Trophoblast cell (in vitro differentiated cells and primary cell): Measurements from ENCODE around the gene ZC3H10.

Experiments
- DNase-seq, 2 donors: peaks; one replicate each; pipeline ENCODE4 v3.0.0-alpha.2; 2016
- H2AFZ ChIP-seq: 2 replicates; pipeline ENCODE4 v1.6.1; 2013; ENCODE audit warnings: low read length, moderate library complexity, mild to moderate bottlenecking; ENCODE audit not compliant: insufficient read depth, poor library complexity
- H2AK5ac ChIP-seq: 2 replicates; pipeline ENCODE4 v1.6.1; 2013; ENCODE audit warnings: mild to moderate bottlenecking, low read length
- H2BK120ac ChIP-seq: 2 replicates; pipeline ENCODE4 v1.6.1; 2013; ENCODE audit warnings: low read length, mild to moderate bottlenecking, moderate library complexity; ENCODE audit not compliant: insufficient read depth, poor library complexity
- H2BK12ac ChIP-seq: 2 replicates; pipeline ENCODE4 v1.6.1; 2013; ENCODE audit warnings: mild to moderate bottlenecking, low read length, moderate library complexity
- H2BK5ac ChIP-seq: 2 replicates; pipeline ENCODE4 v1.6.1; 2013; ENCODE audit warnings: low read length, low read depth, moderate library complexity, mild to moderate bottlenecking; ENCODE audit not compliant: poor library complexity
- H3K14ac ChIP-seq: 2 replicates; pipeline ENCODE4 v1.6.1; 2013; ENCODE audit warnings: mild to moderate bottlenecking, low read length
- H3K18ac ChIP-seq: 2 replicates; pipeline ENCODE4 v1.6.1; 2013; ENCODE audit warnings: mild to moderate bottlenecking, low read length
- H3K23ac ChIP-seq: 2 replicates; pipeline ENCODE4 v1.6.1; 2013; ENCODE audit warnings: low read length
- H3K27ac ChIP-seq: 2 replicates; pipeline ENCODE4 v1.5.1; 2013; ENCODE audit warnings: low read depth, mild to moderate bottlenecking, inconsistent platforms, low read length, moderate library complexity
- H3K27me3 ChIP-seq: 2 replicates; pipeline ENCODE4 v1.6.1; 2013; ENCODE audit warnings: inconsistent platforms, mild to moderate bottlenecking, low read length, moderate library complexity; ENCODE audit not compliant: insufficient read depth
- H3K36me3 ChIP-seq, 2 experiments: 1 replicate in 1 of 2; 2 replicates in 1 of 2; pipeline ENCODE4 v1.6.1; 2013; ENCODE audit warnings: low read length in 2 of 2, mild to moderate bottlenecking in 2 of 2, moderate library complexity in 1 of 2; ENCODE audit not compliant: insufficient read depth in 2 of 2, control insufficient read depth in 1 of 2
- H3K4ac ChIP-seq: 2 replicates; pipeline ENCODE4 v1.6.1; 2013; ENCODE audit warnings: low read depth, mild to moderate bottlenecking, low read length, moderate library complexity
- H3K4me1 ChIP-seq, 2 experiments: 1 replicate in 1 of 2; 2 replicates in 1 of 2; pipeline ENCODE4 v1.6.1; 2013; ENCODE audit warnings: low read length in 2 of 2, mild to moderate bottlenecking in 2 of 2, moderate library complexity in 1 of 2; ENCODE audit not compliant: insufficient read depth in 2 of 2, control insufficient read depth in 1 of 2
- H3K4me2 ChIP-seq: 2 replicates; pipeline ENCODE4 v1.6.1; 2013; ENCODE audit warnings: inconsistent platforms, mild to moderate bottlenecking, low read length, moderate library complexity
- H3K4me3 ChIP-seq: 2 replicates; pipeline ENCODE4 v1.5.1; 2013; ENCODE audit warnings: mild to moderate bottlenecking, low read depth, low read length, inconsistent platforms
- H3K79me1 ChIP-seq: one replicate; pipeline ENCODE4 v1.6.1; 2013; ENCODE audit warnings: low read length
- H3K79me2 ChIP-seq: 2 replicates; pipeline ENCODE4 v1.6.1; 2013; ENCODE audit warnings: low read length, mild to moderate bottlenecking; ENCODE audit not compliant: control insufficient read depth, insufficient read depth, poor library complexity
- H3K9ac ChIP-seq: 2 replicates; pipeline ENCODE4 v1.6.1; 2013; ENCODE audit warnings: mild to moderate bottlenecking, low read length
- H3K9me3 ChIP-seq: 2 replicates; pipeline ENCODE4 v1.6.1; 2013; ENCODE audit warnings: low read depth, mild to moderate bottlenecking, control low read depth, inconsistent platforms, low read length; ENCODE audit not compliant: insufficient read depth
- H4K12ac ChIP-seq: 2 replicates; pipeline ENCODE4 v1.6.1; 2013; ENCODE audit warnings: low read depth, mild to moderate bottlenecking, low read length, moderate library complexity
- H4K8ac ChIP-seq: 2 replicates; pipeline ENCODE4 v1.6.1; 2013; ENCODE audit warnings: low read depth, mild to moderate bottlenecking, low read length, moderate library complexity
- H4K91ac ChIP-seq: one replicate; pipeline ENCODE4 v1.6.1; 2013; ENCODE audit warnings: low read depth, mild to moderate bottlenecking, low read length, moderate library complexity
- WGBS: extraction: QIAGEN DNeasy Blood & Tissue Kit; methylation state at CpG from one replicate; pipeline ENCODE4 v1.1.7; 2013; ENCODE audit warnings: missing lambda C conversion rate; ENCODE audit not compliant: insufficient read length, insufficient coverage; ENCODE audit errors: extremely low coverage; 5-methylcytosine and 5-hydroxymethylcytosine counted together

The ZC3H10 gene

GRCh38 chr12:56119361-56119796 lies 1.3 kb downstream of the ZC3H10 start:
- H3K4me2 ChIP-seq, result peak overlapping the region; percentile 82
- H3K27ac ChIP-seq, result no peak overlapping the region
- no peak overlapping the region for H4K91ac ChIP-seq
- no peak overlapping the region for H3K18ac ChIP-seq
- no peak overlapping the region for H3K4ac ChIP-seq
- H3K23ac ChIP-seq, result no peak overlapping the region
- no peak overlapping the region for H4K8ac ChIP-seq
- H2BK5ac ChIP-seq, result no peak overlapping the region
- H3K4me1 ChIP-seq, result peaks cover 6 to 12% of the 10 kb centered on the region in 2 experiments
- no peaks in the 10 kb centered on the region for H3K9me3 ChIP-seq
- no peak overlapping the region for H2BK12ac ChIP-seq
- H3K79me1 ChIP-seq, result peaks cover 12% of the 10 kb centered on the region
- H3K36me3 ChIP-seq, result peaks cover 7 to 12% of the 10 kb centered on the region in 2 experiments
- no peak overlapping the region for H2AFZ ChIP-seq
- H3K79me2 ChIP-seq, result peaks cover 8% of the 10 kb centered on the region
- DNase-seq, result peak; percentile 79 to 95
- H4K12ac ChIP-seq, result no peak overlapping the region
- no CpG with 5 or more reads among the region's 2 CpGs for WGBS
- H3K4me3 ChIP-seq, result no peak overlapping the region
- no peak overlapping the region for H2AK5ac ChIP-seq
- no peak overlapping the region for H2BK120ac ChIP-seq
- no peak overlapping the region for H3K9ac ChIP-seq
- H3K27me3 ChIP-seq, result no peaks in the 10 kb centered on the region
- H3K14ac ChIP-seq, result no peak overlapping the region

GRCh38 chr12:56120158-56120846 lies 2.2 kb downstream of the ZC3H10 start:
- Histone ChIP-seq H3K4ac (no peak overlapping the region), H3K27ac (no peak overlapping the region), H3K27me3 (no peaks in the 10 kb centered on the region), H3K9ac (no peak overlapping the region), H3K4me2 (peak overlapping the region; percentile 4), H3K4me3 (no peak overlapping the region), H3K9me3 (no peaks in the 10 kb centered on the region), H2AFZ (no peak overlapping the region), H2BK120ac (no peak overlapping the region), H4K8ac (no peak overlapping the region), H3K14ac (no peak overlapping the region), H2BK5ac (no peak overlapping the region), H3K79me2 (peaks cover 8% of the 10 kb centered on the region), H3K79me1 (peaks cover 12% of the 10 kb centered on the region), H2BK12ac (no peak overlapping the region), H3K36me3 (peaks cover 7 to 12% of the 10 kb centered on the region in 2 experiments), H4K12ac (no peak overlapping the region), H2AK5ac (no peak overlapping the region), H3K4me1 (peaks cover 6 to 11% of the 10 kb centered on the region in 2 experiments), H4K91ac (no peak overlapping the region), H3K23ac (no peak overlapping the region), H3K18ac (no peak overlapping the region)
- no CpG with 5 or more reads among the region's 17 CpGs for WGBS
- DNase-seq, result peak in 1 of 2 donors; percentile 9

- peaks cover 6% of the 10 kb centered on the region for H3K79me2 ChIP-seq
- no CpG with 5 or more reads among the region's 11 CpGs for WGBS
- no peak overlapping the region for H4K12ac ChIP-seq
- no peak overlapping the region for H2AK5ac ChIP-seq
- H3K4me1 ChIP-seq, result peaks cover 6 to 10% of the 10 kb centered on the region in 2 experiments
- H3K27me3 ChIP-seq, result no peaks in the 10 kb centered on the region
- no peak overlapping the region for H2BK120ac ChIP-seq
- no peak overlapping the region for H2BK5ac ChIP-seq
- no peak overlapping the region for H4K8ac ChIP-seq
- no peak overlapping the region for H2BK12ac ChIP-seq
- no peak overlapping the region for H3K23ac ChIP-seq
- no peak overlapping the region for H3K4me3 ChIP-seq
- H3K9ac ChIP-seq, result no peak overlapping the region
- H2AFZ ChIP-seq, result no peak overlapping the region
- H3K14ac ChIP-seq, result no peak overlapping the region
- H3K79me1 ChIP-seq, result peaks cover 6% of the 10 kb centered on the region
- no peak overlapping the region for H3K4ac ChIP-seq
- no peak overlapping the region for H3K4me2 ChIP-seq
- H3K18ac ChIP-seq, result no peak overlapping the region
- DNase-seq, result no peak
- no peak overlapping the region for H4K91ac ChIP-seq
- H3K9me3 ChIP-seq, result no peaks in the 10 kb centered on the region
- H3K27ac ChIP-seq, result no peak overlapping the region
- H3K36me3 ChIP-seq, result peaks cover 7 to 12% of the 10 kb centered on the region in 2 experiments
Observed at GRCh38 chr12:56121204-56121870, 3.3 kb downstream of the ZC3H10 start.

- H2BK5ac ChIP-seq, result no peak overlapping the region
- no peak overlapping the region for H3K4me3 ChIP-seq
- no peak overlapping the region for H2AK5ac ChIP-seq
- H3K36me3 ChIP-seq, result peaks cover 7 to 12% of the 10 kb centered on the region in 2 experiments
- DNase-seq, result no peak
- no peak overlapping the region for H3K4ac ChIP-seq
- no peaks in the 10 kb centered on the region for H3K9me3 ChIP-seq
- no peak overlapping the region for H3K27ac ChIP-seq
- no peak overlapping the region for H3K18ac ChIP-seq
- H4K91ac ChIP-seq, result no peak overlapping the region
- no peak overlapping the region for H3K23ac ChIP-seq
- H3K27me3 ChIP-seq, result no peaks in the 10 kb centered on the region
- no peak overlapping the region for H4K12ac ChIP-seq
- H3K4me1 ChIP-seq, result peaks cover 6 to 10% of the 10 kb centered on the region in 2 experiments
- H3K4me2 ChIP-seq, result no peak overlapping the region
- H2AFZ ChIP-seq, result no peak overlapping the region
- no peak overlapping the region for H3K14ac ChIP-seq
- WGBS, result no CpG with 5 or more reads among the region's 2 CpGs
- no peak overlapping the region for H4K8ac ChIP-seq
- H3K9ac ChIP-seq, result no peak overlapping the region
- no peak overlapping the region for H2BK12ac ChIP-seq
- no peak overlapping the region for H2BK120ac ChIP-seq
- H3K79me2 ChIP-seq, result peaks cover 3% of the 10 kb centered on the region
- H3K79me1 ChIP-seq, result peaks cover 3% of the 10 kb centered on the region
Observed at GRCh38 chr12:56122637-56123036, 4.6 kb downstream of the ZC3H10 start.
